ENCODE results near the gene SLC25A45.

- TF ChIP-seq CTCF (IDR thresholded peaks at IDR 0.05; ENCODE audit: insufficient read depth, low read length) (no peak), POLR2AphosphoS5 (IDR thresholded peaks at IDR 0.05; ENCODE audit: low read depth) (no peak), GABPA (IDR thresholded peaks at IDR 0.05; ENCODE audit: low read depth) (no peak)
- TF ChIP-seq, protein P1, sequence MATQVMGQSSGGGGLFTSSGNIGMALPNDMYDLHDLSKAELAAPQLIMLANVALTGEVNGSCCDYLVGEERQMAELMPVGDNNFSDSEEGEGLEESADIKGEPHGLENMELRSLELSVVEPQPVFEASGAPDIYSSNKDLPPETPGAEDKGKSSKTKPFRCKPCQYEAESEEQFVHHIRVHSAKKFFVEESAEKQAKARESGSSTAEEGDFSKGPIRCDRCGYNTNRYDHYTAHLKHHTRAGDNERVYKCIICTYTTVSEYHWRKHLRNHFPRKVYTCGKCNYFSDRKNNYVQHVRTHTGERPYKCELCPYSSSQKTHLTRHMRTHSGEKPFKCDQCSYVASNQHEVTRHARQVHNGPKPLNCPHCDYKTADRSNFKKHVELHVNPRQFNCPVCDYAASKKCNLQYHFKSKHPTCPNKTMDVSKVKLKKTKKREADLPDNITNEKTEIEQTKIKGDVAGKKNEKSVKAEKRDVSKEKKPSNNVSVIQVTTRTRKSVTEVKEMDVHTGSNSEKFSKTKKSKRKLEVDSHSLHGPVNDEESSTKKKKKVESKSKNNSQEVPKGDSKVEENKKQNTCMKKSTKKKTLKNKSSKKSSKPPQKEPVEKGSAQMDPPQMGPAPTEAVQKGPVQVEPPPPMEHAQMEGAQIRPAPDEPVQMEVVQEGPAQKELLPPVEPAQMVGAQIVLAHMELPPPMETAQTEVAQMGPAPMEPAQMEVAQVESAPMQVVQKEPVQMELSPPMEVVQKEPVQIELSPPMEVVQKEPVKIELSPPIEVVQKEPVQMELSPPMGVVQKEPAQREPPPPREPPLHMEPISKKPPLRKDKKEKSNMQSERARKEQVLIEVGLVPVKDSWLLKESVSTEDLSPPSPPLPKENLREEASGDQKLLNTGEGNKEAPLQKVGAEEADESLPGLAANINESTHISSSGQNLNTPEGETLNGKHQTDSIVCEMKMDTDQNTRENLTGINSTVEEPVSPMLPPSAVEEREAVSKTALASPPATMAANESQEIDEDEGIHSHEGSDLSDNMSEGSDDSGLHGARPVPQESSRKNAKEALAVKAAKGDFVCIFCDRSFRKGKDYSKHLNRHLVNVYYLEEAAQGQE (IDR thresholded peaks at IDR 0.05; ENCODE audit: insufficient replicate concordance, low read depth), result peak; percentile 88
Observed at GRCh38 chr11:65354265-65355012, 28.0 kb downstream of the SLC25A45 start, which contains the start of gene TIGD3.
